K562 (cell line): ENCODE results near the gene QPRT. TPM values are rescaled to one million over a fixed set of nuclear protein-coding genes. Genes with fewer than 3 reads are reported as not detected.

Experiments used
- ATAC-seq: fragments of 200-7000 bp; cut with Tn5 transposase; 3 replicates; pipeline ENCODE4 v1.9.1; 2020; ENCODE audit warnings: moderate library complexity
- BruUV-seq: library from RNA; stranded (reverse); fragments of 400-500 nt; replicated peaks from 2 replicates; lab custom pipeline; 2021; lab: Mats Ljungman, UMichigan
- CTCF ChIA-PET: fragments of 300-600 bp; formaldehyde crosslinking; extraction: SDS; loops from one replicate; lab custom pipeline; 2021; ENCODE audit warnings: low intra/inter-chr PET ratio; lab: Yijun Ruan, JAX
- POLR2A ChIA-PET: fragments of 300-600, 350-650 bp; sonication (Branson Sonifier 250); formaldehyde crosslinking; extraction: SDS; loops from one replicate; lab custom pipeline; 2021; ENCODE audit warnings: antibody characterized with exemption, inconsistent platforms; lab: Yijun Ruan, JAX
- DNase-seq, 4 experiments: peaks; one replicate each; pipeline versions ENCODE4 v3.0.0 to v3.0.0-alpha.2; 2011 to 2018; ENCODE audit warnings: low spot score in 3 of 4, mixed read lengths in 3 of 4; ENCODE audit errors: extremely low read depth in 1 of 4
- FAIRE-seq: peaks from 2 replicates; lab custom pipeline; 2011; peaks lifted over from hg19 to GRCh38; lab: Jason Lieb, UNC
- H2AFZ ChIP-seq: 2 replicates; pipeline ENCODE4 v1.6.0; 2011; ENCODE audit warnings: low read depth, low read length, control low read depth, inconsistent platforms
- H3K27ac ChIP-seq: fragments of 200-600 bp; 3 replicates; pipeline ENCODE4 v1.8.0; 2011; ENCODE audit warnings: low read depth, mild to moderate bottlenecking, control low read depth, inconsistent platforms, low read length, moderate library complexity, mixed read lengths; ENCODE audit errors: extremely low read depth
- H3K27me3 ChIP-seq, 2 experiments: fragments of 300-600 bp in 1 of 2; 2 replicates in 1 of 2; 3 replicates in 1 of 2; pipeline versions ENCODE4 v1.6.0 to v1.8.0; 2011; ENCODE audit warnings: inconsistent platforms in 2 of 2, low read length in 2 of 2, mild to moderate bottlenecking in 1 of 2, mixed read lengths in 1 of 2, moderate library complexity in 1 of 2; ENCODE audit not compliant: control insufficient read depth in 2 of 2, insufficient read depth in 2 of 2
- H3K36me3 ChIP-seq: fragments of 300-600 bp; 3 replicates; pipeline ENCODE4 v1.8.0; 2011; ENCODE audit warnings: mild to moderate bottlenecking, low read length, inconsistent platforms; ENCODE audit not compliant: control insufficient read depth, insufficient read depth
- H3K4me1 ChIP-seq, 2 experiments: fragments of 200-600 bp in 1 of 2; replicated peaks in 1 of 2; 2 replicates in 1 of 2; 3 replicates in 1 of 2; pipeline versions ENCODE4 v1.5.1 to v1.8.0; 2011; ENCODE audit warnings: inconsistent platforms in 2 of 2, low read length in 2 of 2, mild to moderate bottlenecking in 1 of 2, mixed read lengths in 1 of 2, moderate library complexity in 1 of 2; ENCODE audit not compliant: control insufficient read depth in 2 of 2, insufficient read depth in 2 of 2
- H3K4me2 ChIP-seq: 2 replicates; pipeline ENCODE4 v1.6.1; 2011; ENCODE audit warnings: low read length, control low read depth, inconsistent platforms, mixed read lengths; ENCODE audit not compliant: insufficient read depth
- H3K4me3 ChIP-seq: fragments of 200-600 bp; sonication (generic), shearing (Covaris generic); 2 replicates; pipeline ENCODE4 v1.5.1; 2016; ENCODE audit warnings: control low read depth, inconsistent platforms
- H3K79me2 ChIP-seq: fragments of 200-600 bp; 3 replicates; pipeline ENCODE4 v1.8.0; 2011; ENCODE audit warnings: low read length, inconsistent platforms; ENCODE audit not compliant: control insufficient read depth, insufficient read depth
- H3K9ac ChIP-seq, 2 experiments: 2 replicates each; pipeline versions ENCODE4 v1.6.0 to v1.6.1; 2011; ENCODE audit warnings: low read depth in 2 of 2, low read length in 2 of 2, control low read depth in 1 of 2, inconsistent platforms in 1 of 2, mild to moderate bottlenecking in 1 of 2, mixed read lengths in 1 of 2; ENCODE audit not compliant: insufficient read depth in 1 of 2
- H3K9me1 ChIP-seq: one replicate; pipeline ENCODE4 v1.6.0; 2011; ENCODE audit warnings: inconsistent platforms, mild to moderate bottlenecking, low read length, moderate library complexity; ENCODE audit not compliant: control insufficient read depth, insufficient read depth
- H3K9me3 ChIP-seq: replicated peaks from 2 replicates; pipeline ENCODE4 v1.5.1; 2011; ENCODE audit warnings: low read depth, low read length, inconsistent platforms; ENCODE audit not compliant: control insufficient read depth, insufficient read depth
- H4K20me1 ChIP-seq: replicated peaks from 2 replicates; pipeline ENCODE4 v1.6.1; 2011; ENCODE audit warnings: low read length, inconsistent platforms, mixed read lengths; ENCODE audit not compliant: control insufficient read depth, insufficient read depth
- CC2D1A ChIP-seq: fragments of 450-650 bp; IDR thresholded peaks from 2 replicates; pipeline ENCODE4 v1.6.1; 2017; ENCODE audit warnings: mild to moderate bottlenecking
- EP400 ChIP-seq: fragments of 450-650 bp; IDR thresholded peaks from 2 replicates; pipeline ENCODE4 v1.6.1; 2017; ENCODE audit warnings: antibody characterized with exemption, mild to moderate bottlenecking, moderate library complexity
- HDAC1 ChIP-seq, 2 experiments: fragments of 450-650 bp; IDR thresholded peaks; 2 replicates each; pipeline ENCODE4 v1.6.1; 2016 to 2017; ENCODE audit warnings: inconsistent platforms in 1 of 2, mild to moderate bottlenecking in 1 of 2, moderate library complexity in 1 of 2
- NKRF ChIP-seq: fragments of 450-650 bp; IDR thresholded peaks from 2 replicates; pipeline ENCODE4 v1.6.1; 2016; ENCODE audit warnings: borderline replicate concordance
- NUFIP1 ChIP-seq: fragments of 450-650 bp; IDR thresholded peaks from 2 replicates; pipeline ENCODE4 v1.6.1; 2018; ENCODE audit not compliant: partially characterized antibody
- PHB ChIP-seq: fragments of 250-450 bp; sonication (Bioruptor Pico); IDR thresholded peaks from 2 replicates; pipeline ENCODE4 v1.5.0; 2021
- POLR2G ChIP-seq: fragments of 200-400 bp; formaldehyde crosslinking; IDR thresholded peaks from 2 replicates; pipeline ENCODE4 v1.6.1; 2017; ENCODE audit warnings: low read depth, mild to moderate bottlenecking, antibody characterized with exemption, low read length, moderate library complexity
- POLR2H ChIP-seq: IDR thresholded peaks from 2 replicates; pipeline ENCODE4 v1.6.1; 2016; ENCODE audit warnings: missing genetic modification characterization, low read depth, mild to moderate bottlenecking, control low read depth, missing compliant biosample characterization, moderate library complexity
- RB1 ChIP-seq: fragments of 450-650 bp; IDR thresholded peaks from 2 replicates; pipeline ENCODE4 v1.6.1; 2017; ENCODE audit warnings: low read depth, mild to moderate bottlenecking
- RBM14 ChIP-seq: fragments of 200-400 bp; formaldehyde crosslinking; IDR thresholded peaks from 2 replicates; pipeline ENCODE4 v1.6.1; 2018; ENCODE audit warnings: low read depth, mild to moderate bottlenecking, low read length, moderate library complexity, borderline replicate concordance; ENCODE audit not compliant: insufficient read depth
- SP1 ChIP-seq: sonication (generic); formaldehyde crosslinking; IDR thresholded peaks from 2 replicates; pipeline ENCODE4 v1.8.1; 2022; ENCODE audit warnings: mild to moderate bottlenecking, missing genetic modification reagents
- SRSF7 ChIP-seq: fragments of 200-400 bp; formaldehyde crosslinking; optimal IDR thresholded peaks from 2 replicates; pipeline ENCODE3; 2017; ENCODE audit warnings: mild to moderate bottlenecking, low read depth, low read length
- TEAD1 ChIP-seq, 2 experiments: fragments of 450-650 bp in 1 of 2; sonication (generic) in 1 of 2; formaldehyde crosslinking; IDR thresholded peaks; 2 replicates each; pipeline versions ENCODE4 v1.4.0 to v1.8.0; 2020 to 2022; ENCODE audit warnings: mild to moderate bottlenecking in 2 of 2, missing genetic modification reagents in 1 of 2
- WGBS: fragments of 100-300 bp; shearing (Covaris generic); methylation state at CpG from one replicate; pipeline ENCODE4 v1.1.6; 2016; ENCODE audit warnings: low coverage, mixed read lengths; ENCODE audit not compliant: insufficient coverage; ENCODE audit errors: missing lambda C conversion rate; 5-methylcytosine and 5-hydroxymethylcytosine counted together
- in situ Hi-C: fragments of 300-500 bp; cut with MboI; formaldehyde crosslinking; loops from 4 replicates; pipeline ENCODE4 v1.15.0; 2018; ENCODE audit warnings: inconsistent platforms, mixed read lengths
- intact Hi-C: fragments of 100-400 bp; cut with micrococcal nuclease; formaldehyde crosslinking; loops from 2 replicates; pipeline ENCODE4 v1.14.2; 2022
- polyA plus RNA-seq, 8 experiments: library from polyadenylated mRNA; depleted of rRNA in 4 of 8; stranded (reverse) in 5 of 8; unstranded in 3 of 8; fragments of >200 nt; fragmentation: Nextera tagmentation in 2 of 8; fragmentation: Illumina TruSeq in 1 of 8; extraction: Ambion mirVana in 2 of 8; extraction: Trizol in 1 of 8; gene quantifications; 2 replicates each; pipeline versions ENCODE4 v1.2.1 to v1.2.3, GENCODE V29; 2011 to 2014; ENCODE audit warnings: inconsistent platforms in 1 of 8, missing spikeins in 1 of 8
- total RNA-seq, 7 experiments: library from RNA; depleted of rRNA in 6 of 7; stranded (reverse); fragments of >200 nt in 6 of 7; fragmentation: Illumina TruSeq in 2 of 7; extraction: Trizol in 2 of 7; gene quantifications; 2 replicates each; pipeline versions ENCODE4 v1.2.1 to v1.2.3, GENCODE V29; 2011 to 2021; ENCODE audit warnings: low replicate concordance in 1 of 7
- TF ChIP-seq, protein P1 (sequence below): sonication (generic); formaldehyde crosslinking; IDR thresholded peaks from 2 replicates; pipeline ENCODE4 v1.8.1; 2023; ENCODE audit warnings: mild to moderate bottlenecking, missing genetic modification reagents, moderate library complexity

The QPRT gene
- total and polyA plus RNA-seq, 9 of the 15 experiments (the other 6 are each of a cell fraction or from before 2014, with no cell fraction given): 7.7 to 112 (median 64.1) TPM

DNA sequence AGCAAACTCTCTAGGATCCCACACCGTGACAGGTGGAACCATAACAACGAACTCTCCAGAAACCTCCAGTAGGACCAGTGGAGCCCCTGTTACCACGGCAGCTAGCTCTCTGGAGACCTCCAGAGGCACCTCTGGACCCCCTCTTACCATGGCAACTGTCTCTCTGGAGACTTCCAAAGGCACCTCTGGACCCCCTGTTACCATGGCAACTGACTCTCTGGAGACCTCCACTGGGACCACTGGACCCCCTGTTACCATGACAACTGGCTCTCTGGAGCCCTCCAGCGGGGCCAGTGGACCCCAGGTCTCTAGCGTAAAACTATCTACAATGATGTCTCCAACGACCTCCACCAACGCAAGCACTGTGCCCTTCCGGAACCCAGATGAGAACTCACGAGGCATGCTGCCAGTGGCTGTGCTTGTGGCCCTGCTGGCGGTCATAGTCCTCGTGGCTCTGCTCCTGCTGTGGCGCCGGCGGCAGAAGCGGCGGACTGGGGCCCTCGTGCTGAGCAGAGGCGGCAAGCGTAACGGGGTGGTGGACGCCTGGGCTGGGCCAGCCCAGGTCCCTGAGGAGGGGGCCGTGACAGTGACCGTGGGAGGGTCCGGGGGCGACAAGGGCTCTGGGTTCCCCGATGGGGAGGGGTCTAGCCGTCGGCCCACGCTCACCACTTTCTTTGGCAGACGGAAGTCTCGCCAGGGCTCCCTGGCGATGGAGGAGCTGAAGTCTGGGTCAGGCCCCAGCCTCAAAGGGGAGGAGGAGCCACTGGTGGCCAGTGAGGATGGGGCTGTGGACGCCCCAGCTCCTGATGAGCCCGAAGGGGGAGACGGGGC is 14.7 kb upstream of the QPRT start (continued):
- TF ChIP-seq RBM14: 0 out of 2 replicates have a peak, but pooled peaks have one; percentile 39
- TF ChIP-seq NKRF: peak; percentile 76; the same call in 1 of the 2 replicates
- peak in 1 of 2 experiments; percentile 51; a peak in 1 of 4 replicates for TF ChIP-seq HDAC1 (IDR thresholded peaks at IDR 0.05)
- peak; percentile 42; the same call in 1 of the 2 replicates for TF ChIP-seq RB1

- in situ Hi-C loops (no loop called here), intact Hi-C loops (no loop called here)
- ATAC-seq: peak; percentile 11
- BruUV-seq: no TSS peak
- ChIA-PET CTCF (no interaction called here), POLR2A (interaction anchor here (0.5 to 1.8 kb wide), 10 partner anchors 9 to 34 kb away, joined by 3 to 7 read pairs (median 3); partner anchors contain the start of gene QPRT)
- peak overlapping the region; percentile 93 for H3K27ac ChIP-seq
- H3K4me1 ChIP-seq: peaks cover 31 to 52% of the 10 kb centered on the region in 2 experiments
- H3K79me2 ChIP-seq: peaks cover 93% of the 10 kb centered on the region
- peak in 3 of 4 experiments; percentile 35 to 45 (median 35) for DNase-seq
- H3K36me3 ChIP-seq: peaks cover 50% of the 10 kb centered on the region
- no peaks in the 10 kb centered on the region for H3K27me3 ChIP-seq
- WGBS: 7% methylated on average over 15 of the region's 15 CpGs
- 0 out of 2 replicates have a peak, but pooled peaks cover 3% of the 10 kb centered on the region for H4K20me1 ChIP-seq
- H3K4me2 ChIP-seq: peak overlapping the region; percentile 92
- no peak for FAIRE-seq
- H3K9me1 ChIP-seq: no peaks in the 10 kb centered on the region
- H2AFZ ChIP-seq: no peak overlapping the region
- H3K4me3 ChIP-seq: peak overlapping the region; percentile 60
- H3K9ac ChIP-seq: peak overlapping the region; percentile 77 to 94
- no peaks in the 10 kb centered on the region for H3K9me3 ChIP-seq
- TF ChIP-seq TEAD1 (CRISPR knock-in tag; IDR thresholded peaks at IDR 0.05) (0 out of 4 replicates have a peak, but pooled peaks of 1 of the 2 experiments have one; percentile 31), PHB (no peak), NUFIP1 (peak; percentile 18), RB1 (0 out of 2 replicates have a peak, but pooled peaks have one; percentile 9), EP400 (peak; percentile 24; the same call in 1 of the 2 replicates), POLR2G (peak; percentile 46), CC2D1A (no peak), SRSF7 (no peak), POLR2H (tag) (no peak), SP1 (0 out of 2 replicates have a peak, but pooled peaks have one; percentile 20)
- TF ChIP-seq, protein P1, sequence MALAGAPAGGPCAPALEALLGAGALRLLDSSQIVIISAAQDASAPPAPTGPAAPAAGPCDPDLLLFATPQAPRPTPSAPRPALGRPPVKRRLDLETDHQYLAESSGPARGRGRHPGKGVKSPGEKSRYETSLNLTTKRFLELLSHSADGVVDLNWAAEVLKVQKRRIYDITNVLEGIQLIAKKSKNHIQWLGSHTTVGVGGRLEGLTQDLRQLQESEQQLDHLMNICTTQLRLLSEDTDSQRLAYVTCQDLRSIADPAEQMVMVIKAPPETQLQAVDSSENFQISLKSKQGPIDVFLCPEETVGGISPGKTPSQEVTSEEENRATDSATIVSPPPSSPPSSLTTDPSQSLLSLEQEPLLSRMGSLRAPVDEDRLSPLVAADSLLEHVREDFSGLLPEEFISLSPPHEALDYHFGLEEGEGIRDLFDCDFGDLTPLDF (CRISPR knock-in tag): 0 out of 2 replicates have a peak, but pooled peaks have one; percentile 31
These were observed 13.5 kb upstream of the QPRT start for GRCh38 chr16:29665294-29666077.
